WERI-Rb-1 (cell line): ENCODE results near the gene RPS6KC1.

Experiments
- DNase-seq: peaks from one replicate; pipeline ENCODE4 v3.0.0-alpha.2; 2020
- H3K27ac ChIP-seq: fragments of 250-450 bp; sonication (Bioruptor Pico); 2 replicates; pipeline ENCODE4 v1.5.1; 2020; ENCODE audit warnings: mild to moderate bottlenecking, moderate library complexity
- H3K27me3 ChIP-seq: fragments of 250-450 bp; sonication (Bioruptor Pico); 2 replicates; pipeline ENCODE4 v1.5.1; 2021; ENCODE audit warnings: mild to moderate bottlenecking, low read depth, moderate library complexity; ENCODE audit not compliant: insufficient read depth, severe bottlenecking
- H3K36me3 ChIP-seq: fragments of 250-450 bp; sonication (Bioruptor Pico); 2 replicates; pipeline ENCODE4 v1.5.1; 2020; ENCODE audit warnings: mild to moderate bottlenecking, moderate library complexity
- H3K4me3 ChIP-seq: 2 replicates; pipeline ENCODE4 v1.5.1; 2011; ENCODE audit warnings: low read depth, mild to moderate bottlenecking, control low read depth, low read length
- H3K9me3 ChIP-seq: fragments of 250-450 bp; sonication (Bioruptor Pico); 2 replicates; pipeline ENCODE4 v1.5.1; 2021; ENCODE audit warnings: mild to moderate bottlenecking, moderate library complexity; ENCODE audit not compliant: severe bottlenecking
- TF ChIP-seq, protein P1 (sequence below): IDR thresholded peaks from 2 replicates; pipeline ENCODE4 v1.5.1; 2011; ENCODE audit warnings: low read depth, mild to moderate bottlenecking, control low read depth, inconsistent platforms, low read length

RPS6KC1 gene

DNA sequence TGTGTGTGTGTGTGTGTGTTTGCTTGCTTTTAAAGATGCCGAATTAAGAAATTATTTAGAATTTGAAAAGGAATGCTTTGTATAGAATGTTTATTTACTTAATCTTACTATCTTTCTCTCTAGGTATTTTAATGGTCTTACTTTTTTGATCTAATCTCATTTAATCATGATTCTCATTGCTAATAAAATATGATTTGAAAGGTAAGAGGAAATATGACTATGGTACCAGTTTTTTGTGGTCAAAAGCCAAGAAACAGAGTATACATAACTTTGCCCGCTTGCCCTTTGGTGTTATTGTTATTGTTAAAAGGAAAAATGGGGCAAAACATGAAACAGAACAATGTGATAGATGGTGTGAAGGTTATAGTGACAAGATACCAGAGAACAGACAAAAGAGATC is 74.6 kb downstream of the RPS6KC1 start:
- H3K36me3 ChIP-seq = no peaks in the 10 kb centered on the region
- TF ChIP-seq, protein P1, sequence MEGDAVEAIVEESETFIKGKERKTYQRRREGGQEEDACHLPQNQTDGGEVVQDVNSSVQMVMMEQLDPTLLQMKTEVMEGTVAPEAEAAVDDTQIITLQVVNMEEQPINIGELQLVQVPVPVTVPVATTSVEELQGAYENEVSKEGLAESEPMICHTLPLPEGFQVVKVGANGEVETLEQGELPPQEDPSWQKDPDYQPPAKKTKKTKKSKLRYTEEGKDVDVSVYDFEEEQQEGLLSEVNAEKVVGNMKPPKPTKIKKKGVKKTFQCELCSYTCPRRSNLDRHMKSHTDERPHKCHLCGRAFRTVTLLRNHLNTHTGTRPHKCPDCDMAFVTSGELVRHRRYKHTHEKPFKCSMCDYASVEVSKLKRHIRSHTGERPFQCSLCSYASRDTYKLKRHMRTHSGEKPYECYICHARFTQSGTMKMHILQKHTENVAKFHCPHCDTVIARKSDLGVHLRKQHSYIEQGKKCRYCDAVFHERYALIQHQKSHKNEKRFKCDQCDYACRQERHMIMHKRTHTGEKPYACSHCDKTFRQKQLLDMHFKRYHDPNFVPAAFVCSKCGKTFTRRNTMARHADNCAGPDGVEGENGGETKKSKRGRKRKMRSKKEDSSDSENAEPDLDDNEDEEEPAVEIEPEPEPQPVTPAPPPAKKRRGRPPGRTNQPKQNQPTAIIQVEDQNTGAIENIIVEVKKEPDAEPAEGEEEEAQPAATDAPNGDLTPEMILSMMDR = no peak

DNA sequence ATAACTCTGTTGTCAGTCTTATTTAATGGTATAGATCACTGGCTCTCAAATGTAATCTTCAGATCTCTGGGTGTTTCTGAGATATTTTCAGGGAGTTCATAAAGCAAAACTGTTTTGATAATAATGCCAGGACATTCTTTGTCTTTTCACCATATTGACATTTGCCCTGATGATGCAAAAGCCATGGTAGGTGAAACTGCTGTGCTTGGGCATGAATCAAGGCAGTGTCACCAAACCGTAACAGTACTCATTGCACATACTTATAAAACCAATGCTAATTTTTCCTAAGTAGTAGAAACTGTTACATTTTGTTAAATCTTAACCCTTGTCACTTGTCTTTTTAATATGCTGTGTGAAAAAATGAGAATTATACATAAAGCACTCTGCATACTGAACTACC is 76.0 kb downstream of the RPS6KC1 start:
- no peak for DNase-seq
- Histone ChIP-seq H3K4me3 (no peak overlapping the region), H3K27me3 (no peaks in the 10 kb centered on the region), H3K27ac (no peak overlapping the region), H3K9me3 (no peaks in the 10 kb centered on the region), H3K36me3 (no peaks in the 10 kb centered on the region)
- TF ChIP-seq, protein P1 = no peak

More for the DNA sequence above, 74.6 kb downstream of the RPS6KC1 start:
- no peak overlapping the region for H3K27ac ChIP-seq
- no peaks in the 10 kb centered on the region for H3K27me3 ChIP-seq
- no peak for DNase-seq
- no peaks in the 10 kb centered on the region for H3K9me3 ChIP-seq
- H3K4me3 ChIP-seq = no peak overlapping the region

DNA sequence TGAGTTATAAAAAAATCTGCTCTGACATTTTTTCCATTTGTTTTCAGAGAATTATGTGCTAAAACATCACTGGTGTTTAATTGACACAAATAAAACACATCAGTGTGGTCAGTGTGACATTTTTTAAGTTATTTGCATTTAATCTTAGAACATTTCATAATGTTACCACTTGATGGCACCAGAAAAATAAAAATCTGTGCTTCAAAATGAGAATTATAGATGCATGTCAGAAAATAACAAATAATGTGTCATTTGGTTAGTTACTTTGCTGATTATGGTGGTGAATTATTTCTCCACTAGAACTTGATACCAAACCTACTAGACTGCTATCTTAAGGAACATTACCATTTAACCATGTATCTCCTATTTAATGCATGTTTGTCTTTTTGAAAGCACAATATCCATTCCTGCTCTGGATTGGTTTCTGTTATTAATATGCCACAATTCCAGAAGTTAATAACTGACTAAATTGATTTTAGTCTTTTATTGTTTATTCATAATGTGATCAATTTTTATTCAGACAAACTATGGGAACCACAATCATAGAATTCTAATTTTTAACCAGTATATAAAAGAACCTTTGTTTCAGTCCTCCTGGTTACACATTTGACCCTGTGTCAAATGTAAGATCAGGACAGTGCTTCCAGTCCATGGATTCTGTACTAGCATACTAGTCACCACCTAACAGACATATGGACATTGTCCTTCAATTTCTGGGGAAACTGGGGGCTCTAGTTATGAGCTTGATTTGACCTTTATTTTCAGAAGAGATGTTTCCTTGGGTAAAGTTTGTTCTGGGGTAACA is 81.0 kb downstream of the RPS6KC1 start:
- TF ChIP-seq, protein P1 = no peak
- no peaks in the 10 kb centered on the region for H3K9me3 ChIP-seq
- H3K36me3 ChIP-seq = no peaks in the 10 kb centered on the region
- no peak overlapping the region for H3K27ac ChIP-seq
- DNase-seq = no peak
- no peaks in the 10 kb centered on the region for H3K27me3 ChIP-seq
- H3K4me3 ChIP-seq = no peak overlapping the region

DNA sequence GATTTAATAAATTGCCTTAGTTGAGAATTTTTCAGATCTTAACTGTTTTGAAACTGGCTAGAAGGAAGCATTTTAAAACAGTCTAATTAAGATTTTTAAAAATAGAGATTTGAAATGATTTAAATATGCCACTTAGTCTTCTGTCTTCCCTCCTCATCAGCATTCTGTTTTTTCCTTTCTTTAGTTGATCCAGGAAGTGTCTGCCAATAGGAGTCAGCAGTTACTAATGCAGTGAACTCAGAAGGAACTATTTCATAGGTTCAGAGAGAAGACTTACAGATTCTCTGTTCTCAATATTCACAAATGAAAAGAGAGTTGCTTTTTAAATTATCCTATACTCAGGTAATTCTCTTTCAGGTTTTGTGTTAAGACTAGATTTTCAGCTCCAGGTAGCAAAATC is 84.5 kb downstream of the RPS6KC1 start:
- Histone ChIP-seq H3K9me3 (peaks cover 3% of the 10 kb centered on the region), H3K27me3 (no peaks in the 10 kb centered on the region), H3K4me3 (no peak overlapping the region), H3K36me3 (no peaks in the 10 kb centered on the region), H3K27ac (no peak overlapping the region)
- TF ChIP-seq, protein P1 = no peak
- no peak for DNase-seq

DNA sequence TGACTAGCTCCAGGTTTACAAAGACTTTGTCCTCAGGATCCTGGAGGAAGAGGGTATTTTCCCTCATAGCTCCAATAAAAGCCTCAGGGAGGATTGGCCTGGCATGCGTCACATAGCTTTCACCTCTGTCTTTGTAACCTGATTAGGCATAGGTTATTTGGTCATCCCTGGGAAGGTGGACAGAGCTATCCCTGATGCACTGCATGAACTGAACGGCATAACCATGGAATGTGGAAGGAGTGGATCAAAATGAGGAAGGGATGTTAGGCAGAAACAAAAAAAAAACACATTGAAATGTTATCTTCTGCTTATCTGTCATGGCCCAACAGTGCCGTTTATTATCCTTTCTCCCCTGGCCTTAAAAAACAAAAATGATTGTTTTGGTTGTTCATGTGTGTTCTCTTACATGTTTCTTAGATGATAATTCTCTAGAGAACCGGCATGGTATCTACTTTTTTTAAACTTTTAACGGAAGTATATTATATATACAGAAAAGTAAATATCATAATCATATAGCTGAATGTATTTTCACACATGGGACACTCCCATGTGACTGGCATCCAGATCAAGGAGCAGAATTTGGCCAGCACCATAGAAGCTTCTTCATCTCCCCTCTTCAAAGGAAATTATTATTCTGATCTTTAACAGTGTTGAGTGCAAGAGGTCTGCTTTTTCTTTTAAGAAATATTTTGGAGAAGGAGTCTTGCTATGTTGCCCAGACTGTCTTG is 85.3 kb downstream of the RPS6KC1 start:
- no peaks in the 10 kb centered on the region for H3K27me3 ChIP-seq
- peaks cover 3% of the 10 kb centered on the region for H3K9me3 ChIP-seq
- TF ChIP-seq, protein P1 = no peak
- no peak overlapping the region for H3K4me3 ChIP-seq
- DNase-seq = no peak
- no peaks in the 10 kb centered on the region for H3K36me3 ChIP-seq
- no peak overlapping the region for H3K27ac ChIP-seq
